Fibroblast of the aortic adventitia (primary cell): ENCODE data around the gene CREB3L4. TPM values are rescaled to one million over a fixed set of nuclear protein-coding genes. Genes with fewer than 3 reads are reported as not detected.

Experiments
- DNase-seq: peaks from one replicate; pipeline ENCODE4 v3.0.0-alpha.2; 2010; ENCODE audit warnings: low read depth
- H3K4me3 ChIP-seq: 2 replicates; pipeline ENCODE4 v1.5.1; 2011; ENCODE audit warnings: low read depth, mild to moderate bottlenecking, control low read depth, low read length, moderate library complexity
- total RNA-seq: library from RNA; depleted of rRNA; stranded (reverse); fragments of >200 nt; gene quantifications from 2 replicates; pipeline ENCODE4 v1.2.3, GENCODE V29; 2012; ENCODE audit warnings: low replicate concordance
- TF ChIP-seq, protein P1 (sequence below): IDR thresholded peaks from 2 replicates; pipeline ENCODE4 v1.5.1; 2011; ENCODE audit warnings: mild to moderate bottlenecking, low read length, control low read depth, inconsistent platforms; ENCODE audit not compliant: insufficient read depth

The CREB3L4 gene
- total RNA-seq, 1 donor, result 5.9 TPM

DNA sequence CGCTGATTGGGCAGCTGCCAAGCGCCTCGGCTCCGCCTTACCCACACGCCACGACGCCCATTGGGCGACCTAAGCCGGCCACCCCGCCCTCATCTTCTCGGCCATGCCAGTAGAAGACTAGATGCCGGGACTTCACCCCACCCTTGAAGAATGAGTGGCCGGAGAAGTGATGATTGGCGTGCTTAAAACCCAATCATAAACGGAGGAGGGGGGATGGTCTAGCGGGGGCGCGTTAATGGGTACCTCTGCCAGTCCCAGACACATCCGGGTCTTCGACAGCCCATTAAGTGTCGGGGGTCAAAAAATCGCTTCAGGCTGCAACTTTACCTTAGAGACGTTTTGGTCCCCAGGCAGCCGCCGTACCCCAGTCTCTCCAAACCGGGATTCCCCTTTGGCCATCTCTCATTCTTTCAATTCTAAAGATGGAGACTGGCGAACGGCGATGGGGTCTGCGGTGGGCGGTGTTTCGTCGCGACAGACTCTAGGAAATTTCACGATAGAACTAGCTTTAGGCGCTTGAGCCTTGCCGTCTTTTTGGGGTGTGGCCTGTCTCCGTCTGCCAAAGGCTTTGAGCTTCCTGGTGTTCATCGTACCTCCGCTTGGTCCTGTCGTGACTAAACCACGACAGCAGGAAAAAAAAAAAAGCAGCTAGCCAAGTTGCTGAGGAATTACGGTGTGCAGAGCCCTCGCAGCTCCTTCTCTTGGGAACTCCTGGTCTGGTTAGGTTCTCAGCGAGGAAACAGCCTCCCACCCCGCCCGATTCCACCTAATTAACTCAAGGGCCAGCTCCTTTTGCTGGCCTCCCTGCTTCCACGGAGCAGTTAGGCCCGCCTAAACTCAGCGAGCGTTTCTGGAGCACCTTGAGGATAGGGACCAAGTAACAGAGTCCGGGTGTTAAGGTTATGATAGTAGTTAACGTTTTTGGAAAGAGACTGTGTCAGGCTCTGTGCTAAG, 44.5 kb upstream of the CREB3L4 start, which contains the start of gene GATAD2B:
TSS of gene GATAD2B (minus strand) at position 1 of the 954 bp plus-strand sequence. CDS start 94,625 bp downstream, outside the sequence.
- peak; percentile 100 for DNase-seq
- TF ChIP-seq, protein P1, sequence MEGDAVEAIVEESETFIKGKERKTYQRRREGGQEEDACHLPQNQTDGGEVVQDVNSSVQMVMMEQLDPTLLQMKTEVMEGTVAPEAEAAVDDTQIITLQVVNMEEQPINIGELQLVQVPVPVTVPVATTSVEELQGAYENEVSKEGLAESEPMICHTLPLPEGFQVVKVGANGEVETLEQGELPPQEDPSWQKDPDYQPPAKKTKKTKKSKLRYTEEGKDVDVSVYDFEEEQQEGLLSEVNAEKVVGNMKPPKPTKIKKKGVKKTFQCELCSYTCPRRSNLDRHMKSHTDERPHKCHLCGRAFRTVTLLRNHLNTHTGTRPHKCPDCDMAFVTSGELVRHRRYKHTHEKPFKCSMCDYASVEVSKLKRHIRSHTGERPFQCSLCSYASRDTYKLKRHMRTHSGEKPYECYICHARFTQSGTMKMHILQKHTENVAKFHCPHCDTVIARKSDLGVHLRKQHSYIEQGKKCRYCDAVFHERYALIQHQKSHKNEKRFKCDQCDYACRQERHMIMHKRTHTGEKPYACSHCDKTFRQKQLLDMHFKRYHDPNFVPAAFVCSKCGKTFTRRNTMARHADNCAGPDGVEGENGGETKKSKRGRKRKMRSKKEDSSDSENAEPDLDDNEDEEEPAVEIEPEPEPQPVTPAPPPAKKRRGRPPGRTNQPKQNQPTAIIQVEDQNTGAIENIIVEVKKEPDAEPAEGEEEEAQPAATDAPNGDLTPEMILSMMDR, result no peak
- peak within 1 kb of the TSS; percentile 91 for H3K4me3 ChIP-seq

DNA sequence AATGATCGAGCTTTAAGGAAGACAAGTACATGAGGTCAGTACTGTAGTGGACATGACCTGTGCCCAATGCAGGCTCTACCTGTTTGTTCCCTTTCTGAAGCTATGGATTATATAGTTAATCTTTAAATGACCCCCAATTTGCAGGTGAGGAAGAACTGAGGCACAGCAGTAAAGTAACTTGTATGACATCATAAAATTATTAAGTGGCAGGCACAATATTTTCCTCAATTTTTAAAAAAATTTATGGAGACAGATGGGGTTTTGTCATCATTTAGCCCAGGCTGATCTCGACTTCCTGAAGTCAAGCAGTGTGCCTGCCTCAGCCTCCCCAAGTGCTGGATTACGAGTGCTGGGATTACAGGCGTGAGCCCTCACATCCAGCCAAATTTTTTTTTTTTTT, 41.3 kb upstream of the CREB3L4 start:
- TF ChIP-seq, protein P1, result no peak

DNA sequence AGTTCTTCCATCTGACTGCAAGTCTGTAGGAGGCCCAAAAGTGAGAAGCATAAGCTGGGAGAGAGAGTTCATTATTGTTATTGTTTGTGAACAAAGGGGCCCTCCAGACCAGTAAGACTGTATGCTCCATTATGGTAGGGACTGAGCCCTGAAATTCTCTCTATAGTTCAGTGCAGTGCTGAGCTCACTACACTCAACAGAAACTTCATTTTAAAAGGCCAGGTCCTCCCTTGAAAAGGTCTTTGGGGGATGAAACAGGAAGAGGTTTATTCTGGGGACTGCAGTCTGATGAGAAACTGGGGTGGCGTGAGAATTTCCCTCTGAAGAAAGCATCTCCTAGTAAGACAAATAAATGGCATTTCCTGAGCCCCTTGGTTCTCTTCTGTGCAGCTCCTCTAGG, 39.5 kb upstream of the CREB3L4 start:
- no peak for DNase-seq
- TF ChIP-seq, protein P1, result no peak
- H3K4me3 ChIP-seq, result no peak overlapping the region

More for the DNA sequence above, 41.3 kb upstream of the CREB3L4 start:
- no peak for DNase-seq
- H3K4me3 ChIP-seq, result no peak overlapping the region

DNA sequence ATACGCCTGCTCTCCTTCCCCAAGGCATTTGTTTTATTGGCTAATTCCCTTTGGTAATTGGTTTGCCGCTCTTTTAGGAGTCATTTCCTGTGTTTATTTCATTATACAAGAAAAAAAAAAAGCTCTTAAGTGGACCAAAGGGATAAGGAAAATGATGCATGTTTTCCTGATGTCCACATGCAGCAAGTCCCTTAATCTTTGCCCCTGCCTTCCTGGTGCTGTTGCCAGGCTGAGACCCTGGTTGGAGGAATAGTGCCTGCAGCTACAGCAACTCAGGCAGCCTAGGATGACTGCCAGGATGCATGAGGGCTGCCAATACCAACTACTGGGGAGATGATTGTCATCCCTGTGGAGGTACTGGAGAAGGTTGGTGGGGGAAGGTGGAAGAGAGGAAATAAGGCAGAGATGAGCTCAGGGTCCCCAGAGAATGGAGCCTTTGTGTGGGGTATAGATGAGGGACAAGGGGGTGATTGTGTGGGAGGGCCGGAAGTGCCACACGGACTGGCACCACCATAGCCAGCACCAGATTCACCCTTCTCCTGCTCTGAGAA, 38.8 kb upstream of the CREB3L4 start:
- H3K4me3 ChIP-seq, result no peak overlapping the region
- TF ChIP-seq, protein P1, result no peak
- DNase-seq, result no peak

DNA sequence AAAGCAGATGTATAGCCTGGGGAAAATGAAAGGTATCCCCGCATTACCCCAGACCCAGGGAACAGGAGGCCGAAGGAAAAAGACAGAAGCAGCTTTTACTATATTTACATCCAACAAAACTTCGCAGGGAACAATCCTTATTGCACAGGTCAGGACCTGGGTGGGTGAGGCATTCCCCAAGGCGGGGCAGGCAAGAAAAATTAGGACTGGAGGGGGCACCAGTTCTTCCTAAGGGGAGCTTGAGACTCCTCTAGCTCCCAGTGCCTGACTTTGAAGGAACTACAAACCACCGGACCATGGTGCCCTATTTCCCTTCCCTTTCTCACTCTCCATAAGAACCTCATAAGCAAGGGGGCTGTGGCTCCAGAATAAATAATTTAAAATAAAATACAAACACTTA, 38.3 kb upstream of the CREB3L4 start:
- DNase-seq, result no peak
- TF ChIP-seq, protein P1, result no peak
- no peak overlapping the region for H3K4me3 ChIP-seq

DNA sequence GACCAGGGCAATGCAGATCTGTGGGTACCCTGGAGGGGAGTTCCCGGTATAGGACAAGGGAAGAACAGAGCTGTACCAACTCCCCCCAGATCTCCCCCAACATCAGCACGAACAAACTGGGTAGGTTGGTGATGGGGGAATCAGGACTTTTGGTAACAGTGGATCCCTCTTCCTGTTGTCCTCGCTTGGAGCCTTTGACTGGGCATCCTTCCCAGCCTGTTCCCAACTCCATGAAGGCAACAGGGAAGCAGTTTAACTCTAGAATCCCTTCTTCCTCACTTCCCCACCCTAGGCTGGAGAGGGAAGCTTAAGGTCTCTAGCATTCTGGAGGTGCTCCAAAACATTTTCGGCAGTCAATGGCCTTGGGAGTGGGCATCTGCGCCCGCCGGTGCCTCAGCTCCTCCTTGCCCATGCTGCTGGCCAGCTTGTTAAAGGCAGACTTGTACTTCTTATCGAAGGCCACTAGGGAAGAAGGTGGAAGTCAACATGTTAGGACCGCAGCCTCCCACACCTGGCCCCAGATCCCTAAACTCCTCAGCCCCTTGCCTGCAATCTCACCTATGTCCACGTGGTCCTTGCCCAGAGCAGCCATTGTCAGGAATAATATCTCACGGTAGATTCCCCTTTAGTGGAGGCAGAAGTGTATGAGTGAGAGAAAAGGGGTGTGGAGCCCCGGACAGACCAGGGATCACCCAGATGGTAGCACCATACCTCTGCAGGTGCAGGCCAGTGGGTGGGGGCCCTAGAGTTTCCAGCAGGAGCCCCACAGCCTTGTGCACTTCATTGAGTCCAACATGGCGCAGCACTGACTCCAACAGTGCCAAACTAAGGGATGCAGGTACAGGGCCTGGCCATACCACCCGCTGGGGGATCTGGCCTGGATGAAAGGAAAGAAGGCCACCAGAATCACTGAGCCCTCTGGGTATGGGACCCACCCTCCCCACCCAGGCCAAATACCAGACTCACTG, 37.4 kb upstream of the CREB3L4 start:
- TF ChIP-seq, protein P1, result no peak

More for the DNA sequence above, 37.4 kb upstream of the CREB3L4 start:
- DNase-seq, result no peak
- H3K4me3 ChIP-seq, result no peak overlapping the region
